ENCODE measurements around the gene SPRR2G. TPM values are rescaled to one million over a fixed set of nuclear protein-coding genes. Genes with fewer than 3 reads are reported as not detected.

The SPRR2G gene
- not detected in 5 replicates for total RNA-seq (2022; extraction: Qiagen RNA extraction; ENCODE audit: low read depth)

GRCh38 chr1:153150846-153151245 lies at the start of gene SPRR2G:
Gene SPRR2G, minus strand, starts transcription at chr1:153150890. Its CDS starts 780 bp downstream, at chr1:153150110.

GRCh38 chr1:153113416-153113815 lies 37.3 kb downstream of the SPRR2G start, which contains the start of gene SPRR2F:
Gene SPRR2F, minus strand, starts transcription at chr1:153113516. Its CDS starts 783 bp downstream, at chr1:153112733.

Other genes with a start within 250 kb of the SPRR2G start
- gene IVL, start 242.3 kb downstream of the SPRR2G start, total RNA-seq (2022; extraction: Qiagen RNA extraction; ENCODE audit: low read depth) = 0.10 to 0.15 TPM (median 0.10 TPM) in 3 of 5 replicates, not detected in the others
- gene SPRR5, start 203.7 kb downstream of the SPRR2G start, total RNA-seq (2022; extraction: Qiagen RNA extraction; ENCODE audit: low read depth) = not detected in 5 replicates
- gene SPRR4, start 180.2 kb downstream of the SPRR2G start, total RNA-seq (2022; extraction: Qiagen RNA extraction; ENCODE audit: low read depth) = not detected in 5 replicates
- gene SPRR1A, start 166.8 kb downstream of the SPRR2G start, total RNA-seq (2022; extraction: Qiagen RNA extraction; ENCODE audit: low read depth) = not detected in 5 replicates
- gene SPRR3, start 149.1 kb downstream of the SPRR2G start, total RNA-seq (2022; extraction: Qiagen RNA extraction; ENCODE audit: low read depth) = not detected in 5 replicates
- not detected in 5 replicates for gene SPRR1B, start 119.7 kb downstream of the SPRR2G start, total RNA-seq (2022; extraction: Qiagen RNA extraction; ENCODE audit: low read depth)
- not detected in 5 replicates for gene SPRR2D, start 109.8 kb downstream of the SPRR2G start, total RNA-seq (2022; extraction: Qiagen RNA extraction; ENCODE audit: low read depth)
- not detected in 5 replicates for gene SPRR2A, start 93.4 kb downstream of the SPRR2G start, total RNA-seq (2022; extraction: Qiagen RNA extraction; ENCODE audit: low read depth)
- not detected in 5 replicates for gene SPRR2B, start 79.3 kb downstream of the SPRR2G start, total RNA-seq (2022; extraction: Qiagen RNA extraction; ENCODE audit: low read depth)
- not detected in 5 replicates for gene SPRR2E, start 56.4 kb downstream of the SPRR2G start, total RNA-seq (2022; extraction: Qiagen RNA extraction; ENCODE audit: low read depth)
- gene SPRR2F, start 37.4 kb downstream of the SPRR2G start, total RNA-seq (2022; extraction: Qiagen RNA extraction; ENCODE audit: low read depth) = not detected in 5 replicates
- not detected in 5 replicates for gene LELP1, start 52.5 kb upstream of the SPRR2G start, total RNA-seq (2022; extraction: Qiagen RNA extraction; ENCODE audit: low read depth)
- gene PRR9, start 66.7 kb upstream of the SPRR2G start, total RNA-seq (2022; extraction: Qiagen RNA extraction; ENCODE audit: low read depth) = not detected in 5 replicates
- not detected in 5 replicates for gene LORICRIN, start 108.8 kb upstream of the SPRR2G start, total RNA-seq (2022; extraction: Qiagen RNA extraction; ENCODE audit: low read depth)
- gene PGLYRP3, start 162.1 kb upstream of the SPRR2G start, total RNA-seq (2022; extraction: Qiagen RNA extraction; ENCODE audit: low read depth) = not detected in 5 replicates
- not detected in 5 replicates for gene PGLYRP4, start 198.0 kb upstream of the SPRR2G start, total RNA-seq (2022; extraction: Qiagen RNA extraction; ENCODE audit: low read depth)
- gene S100A9, start 207.0 kb upstream of the SPRR2G start, total RNA-seq (2022; extraction: Qiagen RNA extraction; ENCODE audit: low read depth) = 0.31 to 1.4 TPM (median 1.2 TPM) in 5 replicates
- gene S100A12, start 224.7 kb upstream of the SPRR2G start, total RNA-seq (2022; extraction: Qiagen RNA extraction; ENCODE audit: low read depth) = not detected in 5 replicates
- gene S100A8, start 240.2 kb upstream of the SPRR2G start, total RNA-seq (2022; extraction: Qiagen RNA extraction; ENCODE audit: low read depth) = not detected in 5 replicates

Data from A549 treated with GW870086 at 1 μM for 4 hours (cell line).